ENCODE data around the gene ASTN2. TPM values are rescaled to one million over a fixed set of nuclear protein-coding genes. Genes with fewer than 3 reads are reported as not detected.

ASTN2 gene
- total RNA-seq, 1 donor from 2014 or later = 10.0 TPM

- Mint-ChIP-seq H3K4me3 (ENCODE audit: unreplicated experiment) (no peak overlapping the region), H3K9me3 (ENCODE audit: unreplicated experiment) (no peaks in the 10 kb centered on the region), H3K4me1 (ENCODE audit: unreplicated experiment) (peaks cover 29% of the 10 kb centered on the region), H3K36me3 (ENCODE audit: low read depth, unreplicated experiment) (no peaks in the 10 kb centered on the region), H3K27me3 (ENCODE audit: unreplicated experiment) (no peaks in the 10 kb centered on the region), H3K27ac (ENCODE audit: unreplicated experiment) (no peak overlapping the region)
- TF ChIP-seq CTCF (IDR thresholded peaks at IDR 0.05; ENCODE audit: unreplicated experiment) = no peak
- DNase-seq (ENCODE audit: low spot score) = no peak
Observed at GRCh38 chr9:116907989-116908388, 506.9 kb downstream of the ASTN2 start.

- Mint-ChIP-seq H3K27ac (ENCODE audit: unreplicated experiment) (no peak overlapping the region), H3K9me3 (ENCODE audit: unreplicated experiment) (no peaks in the 10 kb centered on the region), H3K36me3 (ENCODE audit: low read depth, unreplicated experiment) (no peaks in the 10 kb centered on the region), H3K4me1 (ENCODE audit: unreplicated experiment) (peaks cover 31% of the 10 kb centered on the region), H3K4me3 (ENCODE audit: unreplicated experiment) (no peak overlapping the region), H3K27me3 (ENCODE audit: unreplicated experiment) (no peaks in the 10 kb centered on the region)
- TF ChIP-seq CTCF (IDR thresholded peaks at IDR 0.05; ENCODE audit: unreplicated experiment) = no peak
- no peak for DNase-seq (ENCODE audit: low spot score)
Observed at GRCh38 chr9:116905171-116905588, 509.7 kb downstream of the ASTN2 start.

GRCh38 chr9:116904165-116904564, 510.7 kb downstream of the ASTN2 start:
- no peak for TF ChIP-seq CTCF (IDR thresholded peaks at IDR 0.05; ENCODE audit: unreplicated experiment)
- H3K36me3 Mint-ChIP-seq (ENCODE audit: low read depth, unreplicated experiment) = no peaks in the 10 kb centered on the region
- no peak for DNase-seq (ENCODE audit: low spot score)
- no peak overlapping the region for H3K4me3 Mint-ChIP-seq (ENCODE audit: unreplicated experiment)
- H3K4me1 Mint-ChIP-seq (ENCODE audit: unreplicated experiment) = peaks cover 36% of the 10 kb centered on the region
- H3K27me3 Mint-ChIP-seq (ENCODE audit: unreplicated experiment) = no peaks in the 10 kb centered on the region
- no peak overlapping the region for H3K27ac Mint-ChIP-seq (ENCODE audit: unreplicated experiment)
- no peaks in the 10 kb centered on the region for H3K9me3 Mint-ChIP-seq (ENCODE audit: unreplicated experiment)

- no peaks in the 10 kb centered on the region for H3K27me3 Mint-ChIP-seq (ENCODE audit: unreplicated experiment)
- TF ChIP-seq CTCF (IDR thresholded peaks at IDR 0.05; ENCODE audit: unreplicated experiment) = no peak
- peaks cover 21% of the 10 kb centered on the region for H3K4me1 Mint-ChIP-seq (ENCODE audit: unreplicated experiment)
- H3K36me3 Mint-ChIP-seq (ENCODE audit: low read depth, unreplicated experiment) = no peaks in the 10 kb centered on the region
- no peak overlapping the region for H3K4me3 Mint-ChIP-seq (ENCODE audit: unreplicated experiment)
- no peak for DNase-seq (ENCODE audit: low spot score)
- no peaks in the 10 kb centered on the region for H3K9me3 Mint-ChIP-seq (ENCODE audit: unreplicated experiment)
- H3K27ac Mint-ChIP-seq (ENCODE audit: unreplicated experiment) = peak overlapping the region; percentile 61
Observed at GRCh38 chr9:116901260-116901659, 513.6 kb downstream of the ASTN2 start.

- peaks cover 16% of the 10 kb centered on the region for H3K4me1 Mint-ChIP-seq (ENCODE audit: unreplicated experiment)
- no peaks in the 10 kb centered on the region for H3K27me3 Mint-ChIP-seq (ENCODE audit: unreplicated experiment)
- no peak for TF ChIP-seq CTCF (IDR thresholded peaks at IDR 0.05; ENCODE audit: unreplicated experiment)
- no peak for DNase-seq (ENCODE audit: low spot score)
- H3K27ac Mint-ChIP-seq (ENCODE audit: unreplicated experiment) = peak overlapping the region; percentile 61
- H3K36me3 Mint-ChIP-seq (ENCODE audit: low read depth, unreplicated experiment) = no peaks in the 10 kb centered on the region
- H3K4me3 Mint-ChIP-seq (ENCODE audit: unreplicated experiment) = no peak overlapping the region
- H3K9me3 Mint-ChIP-seq (ENCODE audit: unreplicated experiment) = no peaks in the 10 kb centered on the region
Observed at GRCh38 chr9:116900543-116900942, 514.3 kb downstream of the ASTN2 start.
